Nephron progenitor cell (in vitro differentiated cells): Measurements from ENCODE around the gene CERS6.
"Not testable (repeated sequence)": the region's sequence is repeated elsewhere in the genome, so short reads cannot be mapped to it uniquely, and the experiment has no call there.

Source experiments
- DNase-seq: peaks from one replicate; pipeline ENCODE4 v3.0.0; 2021
- H3K27ac Mint-ChIP-seq: 2 replicates; pipeline ENCODE4 v1.8.0; 2021; ENCODE audit warnings: mild to moderate bottlenecking, moderate library complexity, mixed read lengths
- H3K27me3 Mint-ChIP-seq: 2 replicates; pipeline ENCODE4 v1.8.0; 2021; ENCODE audit warnings: mild to moderate bottlenecking, low read depth, mixed read lengths; ENCODE audit not compliant: poor library complexity
- H3K36me3 Mint-ChIP-seq: 2 replicates; pipeline ENCODE4 v1.8.0; 2021; ENCODE audit warnings: low read depth, mixed read lengths
- H3K4me1 Mint-ChIP-seq: 2 replicates; pipeline ENCODE4 v1.8.0; 2021; ENCODE audit warnings: mixed read lengths
- H3K4me3 Mint-ChIP-seq: 2 replicates; pipeline ENCODE4 v1.8.0; 2021; ENCODE audit warnings: mild to moderate bottlenecking, moderate library complexity, mixed read lengths
- H3K9me3 Mint-ChIP-seq: 2 replicates; pipeline ENCODE4 v1.8.0; 2021; ENCODE audit warnings: mild to moderate bottlenecking, moderate library complexity, mixed read lengths
- CTCF ChIP-seq: fragments of 200-600 bp; sonication (generic); IDR thresholded peaks from 2 replicates; pipeline ENCODE4 v1.5.0; 2021; ENCODE audit warnings: antibody characterized with exemption

The CERS6 gene

DNA sequence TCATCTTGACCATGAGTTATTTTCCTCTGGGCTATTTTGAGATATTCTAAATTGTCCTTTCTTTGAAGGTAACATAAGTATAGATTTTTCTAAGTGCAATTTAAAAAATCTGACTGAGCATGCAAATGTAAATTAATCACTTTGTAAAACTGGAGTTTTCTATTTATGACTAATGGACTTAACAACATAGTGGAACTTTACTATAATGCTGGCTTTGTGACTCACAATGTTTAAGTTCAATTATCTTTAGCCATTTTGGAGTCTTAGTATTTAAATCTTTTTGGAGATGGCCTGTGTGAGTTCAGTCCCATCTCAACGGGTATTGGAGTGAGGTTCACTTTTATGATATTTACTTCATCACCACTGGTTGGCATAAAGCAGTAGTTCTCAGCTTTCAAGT lies 311.2 kb downstream of the CERS6 start:
- Mint-ChIP-seq H3K36me3 (peaks cover 65% of the 10 kb centered on the region), H3K27ac (no peak overlapping the region), H3K4me1 (no peaks in the 10 kb centered on the region), H3K4me3 (no peak overlapping the region), H3K27me3 (no peaks in the 10 kb centered on the region), H3K9me3 (peaks cover 6% of the 10 kb centered on the region)
- no peak for DNase-seq
- no peak for TF ChIP-seq CTCF

GRCh38 chr2:168768357-168768756 lies 312.3 kb downstream of the CERS6 start:
- H3K36me3 Mint-ChIP-seq: peaks cover 69% of the 10 kb centered on the region
- not testable (repeated sequence) for H3K4me1 Mint-ChIP-seq, H3K9me3 Mint-ChIP-seq, DNase-seq, H3K27me3 Mint-ChIP-seq, H3K4me3 Mint-ChIP-seq, H3K27ac Mint-ChIP-seq

- H3K4me3 Mint-ChIP-seq: no peak overlapping the region
- H3K27ac Mint-ChIP-seq: no peak overlapping the region
- H3K9me3 Mint-ChIP-seq: peaks cover 11% of the 10 kb centered on the region
- DNase-seq: no peak
- no peaks in the 10 kb centered on the region for H3K27me3 Mint-ChIP-seq
- no peaks in the 10 kb centered on the region for H3K4me1 Mint-ChIP-seq
- TF ChIP-seq CTCF: no peak
- H3K36me3 Mint-ChIP-seq: peaks cover 72% of the 10 kb centered on the region
These were observed 314.7 kb downstream of the CERS6 start for GRCh38 chr2:168770796-168771195.

- peaks cover 3% of the 10 kb centered on the region for H3K27me3 Mint-ChIP-seq
- no peak for TF ChIP-seq CTCF
- H3K27ac Mint-ChIP-seq: no peak overlapping the region
- H3K4me1 Mint-ChIP-seq: no peaks in the 10 kb centered on the region
- peaks cover 68% of the 10 kb centered on the region for H3K36me3 Mint-ChIP-seq
- H3K9me3 Mint-ChIP-seq: peaks cover 20% of the 10 kb centered on the region
- no peak overlapping the region for H3K4me3 Mint-ChIP-seq
- DNase-seq: no peak
These were observed 316.6 kb downstream of the CERS6 start for GRCh38 chr2:168772704-168773103.

DNA sequence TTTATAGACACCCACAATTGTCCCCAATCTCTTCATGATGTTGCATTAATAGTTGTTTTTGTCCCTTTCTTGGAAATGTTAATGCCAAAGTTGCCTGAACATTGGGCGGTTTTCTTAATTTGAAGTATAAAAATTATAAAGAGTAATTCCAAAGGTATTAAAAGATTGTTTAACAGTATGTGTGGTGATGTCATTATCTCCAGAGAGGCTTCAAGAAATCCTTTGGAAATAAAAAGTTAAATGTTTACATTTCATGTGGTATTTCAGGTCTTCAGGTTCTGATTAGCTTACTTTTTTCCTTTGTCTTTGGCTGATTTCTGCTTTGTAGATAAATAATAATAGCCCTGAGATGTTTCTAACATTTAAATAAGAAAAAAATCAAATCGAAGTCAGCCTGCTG lies 317.1 kb downstream of the CERS6 start:
- no peak for DNase-seq
- no peak overlapping the region for H3K4me3 Mint-ChIP-seq
- H3K4me1 Mint-ChIP-seq: no peaks in the 10 kb centered on the region
- H3K27ac Mint-ChIP-seq: no peak overlapping the region
- no peak for TF ChIP-seq CTCF
- H3K9me3 Mint-ChIP-seq: peaks cover 20% of the 10 kb centered on the region
- peaks cover 3% of the 10 kb centered on the region for H3K27me3 Mint-ChIP-seq
- peaks cover 67% of the 10 kb centered on the region for H3K36me3 Mint-ChIP-seq

DNA sequence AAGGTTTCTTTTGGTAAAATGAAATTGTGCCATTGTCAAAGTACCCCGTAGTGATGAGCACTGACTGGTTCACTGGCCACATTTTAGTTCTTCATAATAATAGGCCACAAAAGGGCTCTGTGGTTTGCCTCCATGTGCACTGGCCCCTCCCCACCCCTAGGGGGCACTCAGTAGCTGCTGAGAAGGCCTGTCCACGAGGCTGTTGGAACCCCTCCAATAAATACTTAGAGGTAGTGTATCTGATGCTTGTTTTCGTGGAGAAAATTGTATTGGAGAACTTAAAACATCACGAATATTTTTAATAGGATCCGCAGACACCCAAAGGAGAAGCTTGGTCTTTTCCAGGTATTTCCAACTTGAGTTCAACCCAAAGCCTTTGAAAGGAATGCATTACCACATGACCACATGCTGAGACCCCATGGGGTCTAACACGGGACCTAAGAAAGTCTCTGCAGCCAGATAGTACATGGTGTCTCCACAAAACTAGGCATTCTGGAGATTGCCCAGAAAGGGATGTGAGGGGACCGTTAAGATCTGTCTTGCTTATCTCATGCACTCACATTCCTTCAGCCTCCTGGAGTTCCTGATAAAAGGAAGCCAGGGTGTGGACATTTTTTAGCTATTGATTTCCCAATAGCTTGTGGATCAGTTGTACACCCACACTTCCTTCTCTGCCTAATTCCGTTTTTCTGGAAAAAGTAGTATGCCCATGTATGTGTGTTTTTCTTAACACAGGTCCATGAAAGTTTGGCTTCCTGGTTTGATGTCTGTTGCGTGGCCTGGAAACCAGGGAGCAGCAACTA lies 317.8 kb downstream of the CERS6 start:
- DNase-seq: peak; percentile 27
- H3K9me3 Mint-ChIP-seq: peaks cover 24% of the 10 kb centered on the region
- peak; percentile 57 for TF ChIP-seq CTCF
- H3K36me3 Mint-ChIP-seq: peaks cover 61% of the 10 kb centered on the region
- peaks cover 3% of the 10 kb centered on the region for H3K27me3 Mint-ChIP-seq
- H3K27ac Mint-ChIP-seq: no peak overlapping the region
- no peaks in the 10 kb centered on the region for H3K4me1 Mint-ChIP-seq
- H3K4me3 Mint-ChIP-seq: no peak overlapping the region
